ENCODE measurements around the gene CNBP.
"Not testable (repeated sequence)": the region's sequence is repeated elsewhere in the genome, so short reads cannot be mapped to it uniquely, and the experiment has no call there.

Gene CNBP

GRCh38 chr3:129183569-129184395 lies at the start of gene CNBP:
TSS of gene CNBP (minus strand) at chr3:129183896. CDS start at chr3:129171757, 12,139 bp downstream.
- DNase-seq (ENCODE audit: low spot score) = peak; percentile 95

GRCh38 chr3:129231331-129232119 lies 47.8 kb upstream of the CNBP start:
- DNase-seq (ENCODE audit: low spot score) = no peak

DNA sequence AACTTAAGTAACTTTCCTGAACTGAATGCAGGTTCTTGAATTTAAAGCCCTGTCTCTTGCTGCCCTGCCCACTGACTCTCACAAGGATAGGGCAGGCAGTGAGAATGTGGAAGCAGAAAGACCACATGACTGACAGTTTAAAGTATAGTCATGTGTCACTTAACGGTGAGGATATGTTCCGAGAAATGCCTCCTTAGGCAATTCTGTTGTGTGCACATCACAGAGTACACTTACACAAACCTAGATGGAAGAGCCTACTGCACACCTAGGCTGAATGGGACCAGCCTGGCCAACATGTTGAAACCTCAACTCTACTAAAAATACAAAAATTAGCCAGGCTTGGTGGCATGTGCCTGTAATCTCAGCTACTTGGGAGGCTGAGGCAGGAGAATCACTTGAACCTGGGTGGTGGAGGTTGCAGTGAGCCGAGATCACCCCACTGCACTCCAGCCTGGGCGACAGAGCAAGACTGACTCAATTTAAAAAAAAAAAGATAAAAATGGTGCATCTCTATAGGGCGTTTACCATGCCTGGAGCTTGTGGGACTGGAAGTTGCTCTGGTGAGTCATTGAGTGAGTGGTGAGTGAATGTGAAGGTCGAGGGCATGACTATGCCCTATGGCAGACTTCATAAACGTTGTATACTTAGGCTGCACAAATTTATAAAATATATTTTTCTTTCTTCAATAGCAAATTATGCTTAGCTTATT lies 46.8 kb upstream of the CNBP start:
- DNase-seq (ENCODE audit: low spot score) = no peak

DNA sequence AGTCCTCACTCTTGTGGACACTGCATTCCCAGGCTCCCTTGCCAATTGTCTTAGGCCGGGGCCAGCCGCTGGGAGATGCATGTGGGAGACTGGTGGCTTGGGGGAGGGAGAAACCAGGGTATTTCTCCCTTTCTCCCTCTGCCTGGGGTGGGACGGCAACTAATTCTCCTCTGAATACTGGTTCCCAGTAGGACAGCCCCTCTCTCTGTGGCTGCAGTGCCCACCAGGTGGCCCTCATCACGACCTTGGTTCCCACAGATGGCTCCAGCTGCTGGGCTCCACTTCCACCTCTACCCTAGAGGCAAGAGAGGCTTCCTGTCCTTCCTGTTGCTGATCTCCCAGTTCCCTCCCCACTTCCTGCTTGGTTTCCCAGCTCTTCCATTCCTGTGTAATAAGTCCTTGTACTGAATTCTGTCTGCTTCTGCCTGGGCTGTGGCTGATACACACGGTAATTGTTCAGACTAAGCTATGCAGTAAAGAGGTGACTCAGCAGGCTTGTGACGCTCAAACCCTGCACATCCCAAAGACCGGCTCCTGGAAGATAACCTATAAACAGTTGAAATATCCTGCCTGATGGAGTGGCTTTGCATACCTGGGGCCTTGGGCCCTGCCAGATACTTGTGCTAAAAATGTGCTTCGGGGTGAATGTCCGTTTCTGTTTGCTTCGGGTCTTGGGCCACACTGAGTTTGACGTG lies 45.3 kb upstream of the CNBP start:
- DNase-seq (ENCODE audit: low spot score) = no peak

- DNase-seq (ENCODE audit: low spot score) = no peak
Observed at GRCh38 chr3:129226374-129226773, 42.7 kb upstream of the CNBP start.

GRCh38 chr3:129224984-129225393 lies 41.3 kb upstream of the CNBP start:
- peak; percentile 31 for DNase-seq (ENCODE audit: low spot score)

GRCh38 chr3:129224387-129224786 lies 40.7 kb upstream of the CNBP start:
- DNase-seq (ENCODE audit: low spot score) = not testable (repeated sequence)

GRCh38 chr3:129218742-129219141 lies 35.0 kb upstream of the CNBP start:
- DNase-seq (ENCODE audit: low spot score) = no peak

DNA sequence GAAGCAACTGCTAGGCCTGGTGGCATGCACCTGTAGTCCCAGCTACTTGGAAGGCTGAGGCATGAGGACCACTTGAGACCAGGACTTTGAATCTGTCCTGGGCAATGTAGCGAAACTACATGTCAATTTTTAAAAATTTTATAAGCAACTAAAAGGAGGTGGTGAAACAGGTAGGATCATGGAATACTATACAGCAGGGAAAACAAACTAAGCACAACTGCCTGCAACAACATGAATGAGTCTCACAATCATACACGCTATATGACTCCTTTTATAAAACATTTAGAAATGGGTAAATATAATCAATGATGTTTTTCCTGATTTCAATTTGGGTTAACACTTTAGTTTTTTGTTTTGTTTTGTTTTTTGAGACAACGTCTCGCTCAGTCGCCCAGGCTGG lies 29.5 kb upstream of the CNBP start:
- no peak for DNase-seq (ENCODE audit: low spot score)

- DNase-seq (ENCODE audit: low spot score) = no peak
Observed at GRCh38 chr3:129211772-129212171, 28.1 kb upstream of the CNBP start.

- no peak for DNase-seq (ENCODE audit: low spot score)
Observed at GRCh38 chr3:129211345-129211744, 27.6 kb upstream of the CNBP start.

GRCh38 chr3:129207479-129207878 lies 23.8 kb upstream of the CNBP start:
- DNase-seq (ENCODE audit: low spot score) = no peak

GRCh38 chr3:129205109-129205832 lies 21.6 kb upstream of the CNBP start:
- DNase-seq (ENCODE audit: low spot score) = no peak

- no peak for DNase-seq (ENCODE audit: low spot score)
Observed at GRCh38 chr3:129204473-129204872, 20.8 kb upstream of the CNBP start.

- no peak for DNase-seq (ENCODE audit: low spot score)
Observed at GRCh38 chr3:129199366-129199765, 15.7 kb upstream of the CNBP start.

- no peak for DNase-seq (ENCODE audit: low spot score)
Observed at GRCh38 chr3:129197321-129197720, 13.6 kb upstream of the CNBP start.

DNA sequence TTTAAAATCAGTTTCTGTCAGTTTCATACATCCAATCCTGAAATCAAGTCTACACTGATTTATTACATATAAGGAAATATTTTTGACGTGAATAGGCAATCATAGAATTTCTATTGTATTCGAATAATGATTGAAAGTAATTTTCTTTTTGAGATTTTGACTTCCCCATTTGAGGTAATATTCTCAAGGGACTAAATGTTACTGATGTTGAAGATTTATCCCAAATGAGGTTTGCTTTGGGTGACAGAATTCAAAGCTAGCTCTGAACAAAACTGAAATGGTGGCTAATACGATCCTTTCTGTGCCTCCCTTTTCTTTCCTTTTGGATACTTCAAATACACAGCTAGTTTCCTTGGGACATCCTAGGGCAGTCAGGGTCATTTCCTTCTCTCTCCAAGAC lies 12.9 kb upstream of the CNBP start:
- no peak for DNase-seq (ENCODE audit: low spot score)

DNA sequence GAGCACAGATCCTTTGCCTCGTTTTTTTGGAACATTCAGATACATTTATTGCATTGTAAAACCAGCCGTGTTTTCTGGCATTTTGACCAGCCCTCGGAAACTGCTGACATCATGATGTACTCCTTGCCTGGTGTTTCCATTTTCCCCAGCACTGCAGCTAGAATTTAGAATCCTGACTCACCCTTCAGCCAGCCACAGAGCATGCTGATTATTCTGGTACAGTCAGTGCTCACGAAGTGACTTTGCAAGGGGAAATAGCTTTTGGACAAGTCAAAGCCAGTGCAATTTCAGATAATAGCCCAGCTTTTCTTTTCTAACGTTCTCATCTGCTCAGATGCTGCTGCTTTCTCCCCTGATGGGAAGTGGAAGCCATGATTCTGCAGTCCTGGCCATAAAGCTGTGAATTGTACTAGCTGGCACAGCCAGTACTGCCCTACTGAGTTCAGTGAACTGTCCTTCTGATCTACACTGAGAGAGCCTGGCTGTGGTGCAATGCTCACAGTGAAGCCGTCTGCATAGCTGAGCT lies 12.1 kb upstream of the CNBP start:
- DNase-seq (ENCODE audit: low spot score) = no peak

GRCh38 chr3:129189793-129190192 lies 6.1 kb upstream of the CNBP start:
- DNase-seq (ENCODE audit: low spot score) = not testable (repeated sequence)

DNA sequence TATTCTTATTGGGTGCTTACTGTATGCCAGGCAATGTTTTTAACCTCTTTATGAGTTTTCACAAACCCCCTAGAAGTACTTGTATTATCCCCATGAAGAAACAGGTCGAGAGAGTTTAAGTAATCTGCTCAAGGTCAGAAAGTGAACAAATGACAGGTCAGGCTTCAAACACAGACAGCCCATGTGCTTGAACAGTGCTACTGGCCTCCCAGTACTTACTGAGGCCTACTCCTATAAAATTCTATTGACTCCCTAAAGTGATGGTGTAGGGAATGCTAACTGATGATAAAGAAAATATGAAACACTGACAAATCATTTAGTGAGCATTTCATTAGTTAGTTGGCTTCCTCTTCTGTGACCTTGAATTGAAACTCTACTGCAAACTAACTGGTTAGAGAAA lies 4.2 kb upstream of the CNBP start:
- DNase-seq (ENCODE audit: low spot score) = peak; percentile 28

- no peak for DNase-seq (ENCODE audit: low spot score)
Observed at GRCh38 chr3:129185783-129186182, 2.1 kb upstream of the CNBP start.

All from NAMALWA (cell line).